ENCODE results near the gene ZNF593. TPM values are rescaled to one million over a fixed set of nuclear protein-coding genes. Genes with fewer than 3 reads are reported as not detected.

Gene ZNF593
- total RNA-seq, 6 experiments from 2014 or later: 16.8 to 39.6 (median 20.7) TPM

- no peak overlapping the region for H3K27ac ChIP-seq
- H3K9me3 ChIP-seq: no peaks in the 10 kb centered on the region
- ATAC-seq (peak; percentile 98 to 100 (median 99)), DNase-seq (peak; percentile 76 to 82 (median 77))
- no peak for TF ChIP-seq POLR2A (IDR thresholded peaks at IDR 0.05)
- TF ChIP-seq, protein P1, sequence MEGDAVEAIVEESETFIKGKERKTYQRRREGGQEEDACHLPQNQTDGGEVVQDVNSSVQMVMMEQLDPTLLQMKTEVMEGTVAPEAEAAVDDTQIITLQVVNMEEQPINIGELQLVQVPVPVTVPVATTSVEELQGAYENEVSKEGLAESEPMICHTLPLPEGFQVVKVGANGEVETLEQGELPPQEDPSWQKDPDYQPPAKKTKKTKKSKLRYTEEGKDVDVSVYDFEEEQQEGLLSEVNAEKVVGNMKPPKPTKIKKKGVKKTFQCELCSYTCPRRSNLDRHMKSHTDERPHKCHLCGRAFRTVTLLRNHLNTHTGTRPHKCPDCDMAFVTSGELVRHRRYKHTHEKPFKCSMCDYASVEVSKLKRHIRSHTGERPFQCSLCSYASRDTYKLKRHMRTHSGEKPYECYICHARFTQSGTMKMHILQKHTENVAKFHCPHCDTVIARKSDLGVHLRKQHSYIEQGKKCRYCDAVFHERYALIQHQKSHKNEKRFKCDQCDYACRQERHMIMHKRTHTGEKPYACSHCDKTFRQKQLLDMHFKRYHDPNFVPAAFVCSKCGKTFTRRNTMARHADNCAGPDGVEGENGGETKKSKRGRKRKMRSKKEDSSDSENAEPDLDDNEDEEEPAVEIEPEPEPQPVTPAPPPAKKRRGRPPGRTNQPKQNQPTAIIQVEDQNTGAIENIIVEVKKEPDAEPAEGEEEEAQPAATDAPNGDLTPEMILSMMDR (IDR thresholded peaks at IDR 0.05): peak; percentile 74 to 85 (median 82)
- intact Hi-C loops (cut with DNase I): loop anchor here (5.0 kb wide), 2 partner anchors 43 to 113 kb away; no protein-coding TSS in a partner anchor
- H3K36me3 ChIP-seq: no peaks in the 10 kb centered on the region
- H3K4me3 ChIP-seq: no peak overlapping the region
- no peaks in the 10 kb centered on the region for H3K27me3 ChIP-seq
- WGBS (ENCODE audit: insufficient coverage, low coverage, low lambda C conversion rate, missing lambda C conversion rate): 11% methylated on average over 12 of the region's 19 CpGs
- H3K4me1 ChIP-seq: no peaks in the 10 kb centered on the region
These were observed 24.4 kb upstream of the ZNF593 start for GRCh38 chr1:26145041-26145959.

DNA sequence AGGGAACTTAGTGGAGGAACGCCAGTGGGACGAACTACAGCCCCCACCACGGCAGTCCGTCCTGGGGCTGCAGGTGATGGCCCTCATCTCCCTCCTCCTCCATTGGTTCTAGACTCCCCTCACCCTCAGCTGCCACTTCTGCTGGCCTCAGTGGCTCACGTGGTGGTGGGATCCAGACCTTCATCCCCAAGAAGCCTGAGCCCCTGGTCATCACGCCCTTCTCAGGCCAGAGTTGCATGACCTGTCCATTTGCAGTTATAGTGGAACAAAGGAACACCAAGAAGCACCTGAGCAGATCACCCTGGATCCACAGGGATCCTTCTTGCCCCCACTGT, 23.8 kb upstream of the ZNF593 start:
- no peak overlapping the region for H3K27ac ChIP-seq
- intact Hi-C loops (cut with DNase I): loop anchor here (5.0 kb wide), 2 partner anchors 44 to 114 kb away; no protein-coding TSS in a partner anchor
- TF ChIP-seq POLR2A (IDR thresholded peaks at IDR 0.05): no peak
- TF ChIP-seq, protein P1 (IDR thresholded peaks at IDR 0.05): no peak
- WGBS (ENCODE audit: insufficient coverage, low coverage, low lambda C conversion rate, missing lambda C conversion rate): 40% methylated on average over 1 of the region's 6 CpGs
- H3K27me3 ChIP-seq: no peaks in the 10 kb centered on the region
- H3K36me3 ChIP-seq: no peaks in the 10 kb centered on the region
- ATAC-seq: no peak
- H3K9me3 ChIP-seq: no peaks in the 10 kb centered on the region
- DNase-seq: no peak
- no peaks in the 10 kb centered on the region for H3K4me1 ChIP-seq
- no peak overlapping the region for H3K4me3 ChIP-seq

GRCh38 chr1:26148887-26149286, 20.8 kb upstream of the ZNF593 start:
- no peak for DNase-seq
- Histone ChIP-seq H3K36me3 (no peaks in the 10 kb centered on the region), H3K27me3 (no peaks in the 10 kb centered on the region), H3K9me3 (no peaks in the 10 kb centered on the region), H3K27ac (no peak overlapping the region), H3K4me3 (no peak overlapping the region), H3K4me1 (no peaks in the 10 kb centered on the region)
- no peak for TF ChIP-seq POLR2A (IDR thresholded peaks at IDR 0.05)
- TF ChIP-seq, protein P1 (IDR thresholded peaks at IDR 0.05): no peak
- no peak for ATAC-seq
- intact Hi-C loops (cut with DNase I): loop anchor here (5.0 kb wide), 2 partner anchors 47 to 117 kb away; no protein-coding TSS in a partner anchor

GRCh38 chr1:26153966-26154532, 15.7 kb upstream of the ZNF593 start:
- ATAC-seq (no peak), DNase-seq (no peak)
- Histone ChIP-seq H3K9me3 (no peaks in the 10 kb centered on the region), H3K27me3 (no peaks in the 10 kb centered on the region), H3K27ac (no peak overlapping the region), H3K36me3 (no peaks in the 10 kb centered on the region), H3K4me3 (no peak overlapping the region), H3K4me1 (no peaks in the 10 kb centered on the region)
- 66% methylated on average over 3 of the region's 5 CpGs for WGBS (ENCODE audit: insufficient coverage, low coverage, low lambda C conversion rate, missing lambda C conversion rate)
- no peak for TF ChIP-seq POLR2A (IDR thresholded peaks at IDR 0.05)
- intact Hi-C loops (cut with DNase I): loop anchor here in 1 of 2 donors (10.0 kb wide), 1 partner anchor 119 kb away; no protein-coding TSS in a partner anchor

- no peaks in the 10 kb centered on the region for H3K36me3 ChIP-seq
- no peak overlapping the region for H3K4me3 ChIP-seq
- ATAC-seq (peak in 1 of 4 donors; percentile 34), DNase-seq (no peak)
- intact Hi-C loops (cut with DNase I): loop anchor here in 1 of 2 donors (10.0 kb wide), 1 partner anchor 120 kb away; no protein-coding TSS in a partner anchor
- H3K27me3 ChIP-seq: no peaks in the 10 kb centered on the region
- whole genome bisulfite sequencing (ENCODE audit: insufficient coverage, low coverage, low lambda C conversion rate, missing lambda C conversion rate): 52% methylated on average over 3 of the region's 9 CpGs
- no peak for TF ChIP-seq POLR2A (IDR thresholded peaks at IDR 0.05)
- TF ChIP-seq, protein P1 (IDR thresholded peaks at IDR 0.05): no peak
- H3K27ac ChIP-seq: no peak overlapping the region
- no peaks in the 10 kb centered on the region for H3K9me3 ChIP-seq
- no peaks in the 10 kb centered on the region for H3K4me1 ChIP-seq
These were observed 15.0 kb upstream of the ZNF593 start for GRCh38 chr1:26154750-26155149.
